Suprapubic skin (tissue), 4 donors: ENCODE data around the gene AASDH.

ENCODE experiments used
- EP300 ChIP-seq: sonication (generic); formaldehyde crosslinking; IDR thresholded peaks from one replicate; pipeline ENCODE4 v1.6.1; 2017; ENCODE audit warnings: antibody characterized with exemption
- POLR2A ChIP-seq, 2 donors: fragments of 450-650 bp; IDR thresholded peaks; one replicate each; pipeline ENCODE4 v1.6.1; 2017; ENCODE audit warnings: antibody characterized with exemption in 2 of 2, mild to moderate bottlenecking in 2 of 2, moderate library complexity in 2 of 2
- POLR2AphosphoS5 ChIP-seq, 3 donors: sonication (generic); formaldehyde crosslinking; IDR thresholded peaks; one replicate each; pipeline ENCODE4 v1.6.1; 2017; ENCODE audit warnings: antibody characterized with exemption in 3 of 3
- TF ChIP-seq, protein P1 (sequence below), 2 donors: fragments of 200-600 bp in 1 of 2; fragments of 450-650 bp in 1 of 2; sonication (generic) in 1 of 2; IDR thresholded peaks; one replicate each; pipeline ENCODE4 v1.5.1; 2016 to 2019; ENCODE audit warnings: antibody characterized with exemption in 2 of 2, mild to moderate bottlenecking in 1 of 2, moderate library complexity in 1 of 2

DNA sequence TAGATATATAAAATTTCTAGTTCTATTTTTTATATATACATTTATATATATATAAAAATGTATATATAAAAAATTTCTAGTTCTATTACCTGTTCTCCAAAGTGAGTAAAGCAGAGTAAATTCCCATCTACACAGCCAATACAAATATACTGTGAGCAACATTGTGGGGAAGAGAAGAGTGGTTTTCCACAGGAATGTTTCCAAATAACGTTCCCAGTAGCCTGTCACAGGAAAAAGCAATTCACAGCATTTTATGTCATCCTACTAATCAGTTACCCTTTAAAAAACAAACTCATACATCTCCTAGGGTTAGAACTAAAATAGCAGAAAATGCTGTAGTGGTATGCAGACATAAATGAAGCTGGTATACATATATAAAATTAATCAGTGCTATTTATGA lies 44.5 kb downstream of the AASDH start:
- TF ChIP-seq, protein P1, sequence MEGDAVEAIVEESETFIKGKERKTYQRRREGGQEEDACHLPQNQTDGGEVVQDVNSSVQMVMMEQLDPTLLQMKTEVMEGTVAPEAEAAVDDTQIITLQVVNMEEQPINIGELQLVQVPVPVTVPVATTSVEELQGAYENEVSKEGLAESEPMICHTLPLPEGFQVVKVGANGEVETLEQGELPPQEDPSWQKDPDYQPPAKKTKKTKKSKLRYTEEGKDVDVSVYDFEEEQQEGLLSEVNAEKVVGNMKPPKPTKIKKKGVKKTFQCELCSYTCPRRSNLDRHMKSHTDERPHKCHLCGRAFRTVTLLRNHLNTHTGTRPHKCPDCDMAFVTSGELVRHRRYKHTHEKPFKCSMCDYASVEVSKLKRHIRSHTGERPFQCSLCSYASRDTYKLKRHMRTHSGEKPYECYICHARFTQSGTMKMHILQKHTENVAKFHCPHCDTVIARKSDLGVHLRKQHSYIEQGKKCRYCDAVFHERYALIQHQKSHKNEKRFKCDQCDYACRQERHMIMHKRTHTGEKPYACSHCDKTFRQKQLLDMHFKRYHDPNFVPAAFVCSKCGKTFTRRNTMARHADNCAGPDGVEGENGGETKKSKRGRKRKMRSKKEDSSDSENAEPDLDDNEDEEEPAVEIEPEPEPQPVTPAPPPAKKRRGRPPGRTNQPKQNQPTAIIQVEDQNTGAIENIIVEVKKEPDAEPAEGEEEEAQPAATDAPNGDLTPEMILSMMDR (IDR thresholded peaks at IDR 0.05): no peak
- no peak for TF ChIP-seq POLR2AphosphoS5 (IDR thresholded peaks at IDR 0.05)
- no peak for TF ChIP-seq POLR2A (IDR thresholded peaks at IDR 0.05)
- no peak for TF ChIP-seq EP300
